SK-N-SH treated with all-trans-retinoic acid at 6 μM for 48 hours (cell line): ENCODE results near the gene PRR35.

Experiments used
- CSDC2 ChIP-seq: fragments of 250-450 bp; sonication (Bioruptor Pico); IDR thresholded peaks from 2 replicates; pipeline ENCODE4 v1.5.0; 2020; ENCODE audit warnings: mild to moderate bottlenecking, moderate library complexity
- ESRRG ChIP-seq: fragments of 250-450 bp; sonication (Bioruptor Pico); IDR thresholded peaks from 2 replicates; pipeline ENCODE4 v1.6.1; 2021; ENCODE audit warnings: mild to moderate bottlenecking
- GLIS3 ChIP-seq: fragments of 250-450 bp; sonication (Bioruptor Pico); IDR thresholded peaks from 2 replicates; pipeline ENCODE4 v1.5.0; 2020; ENCODE audit warnings: mild to moderate bottlenecking, moderate library complexity
- ISL1 ChIP-seq: fragments of 250-450 bp; sonication (Bioruptor Pico); IDR thresholded peaks from 2 replicates; pipeline ENCODE4 v2.1.2; 2022; ENCODE audit warnings: mild to moderate bottlenecking, moderate library complexity
- RARB ChIP-seq: fragments of 250-450 bp; sonication (Bioruptor Pico); IDR thresholded peaks from 2 replicates; pipeline ENCODE4 v1.8.0; 2021; ENCODE audit warnings: mild to moderate bottlenecking, moderate library complexity
- ZC3H10 ChIP-seq: fragments of 250-450 bp; sonication (Bioruptor Pico); IDR thresholded peaks from 2 replicates; pipeline ENCODE4 v1.5.1; 2021; ENCODE audit warnings: mild to moderate bottlenecking, moderate library complexity
- ZFP3 ChIP-seq: fragments of 250-450 bp; sonication (Bioruptor Pico); IDR thresholded peaks from 2 replicates; pipeline ENCODE4 v1.5.0; 2020; ENCODE audit warnings: mild to moderate bottlenecking, moderate library complexity
- ZFP30 ChIP-seq: fragments of 450-650 bp; formaldehyde crosslinking; IDR thresholded peaks from 2 replicates; pipeline ENCODE4 v1.5.0; 2022; ENCODE audit warnings: mild to moderate bottlenecking, moderate library complexity
- ZNF8 ChIP-seq: fragments of 450-650 bp; formaldehyde crosslinking; IDR thresholded peaks from 2 replicates; pipeline ENCODE4 v1.5.0; 2020; ENCODE audit warnings: mild to moderate bottlenecking, moderate library complexity
- TF ChIP-seq, protein P1 (sequence below): fragments of 250-450 bp; sonication (Bioruptor Pico); IDR thresholded peaks from 2 replicates; pipeline ENCODE4 v1.8.0; 2020; ENCODE audit warnings: mild to moderate bottlenecking, moderate library complexity, borderline replicate concordance
- TF ChIP-seq, protein P2 (sequence below): fragments of 250-450 bp; sonication (Bioruptor Pico); IDR thresholded peaks from 2 replicates; pipeline ENCODE4 v1.8.0; 2021; ENCODE audit warnings: low read depth, mild to moderate bottlenecking, moderate library complexity, borderline replicate concordance

DNA sequence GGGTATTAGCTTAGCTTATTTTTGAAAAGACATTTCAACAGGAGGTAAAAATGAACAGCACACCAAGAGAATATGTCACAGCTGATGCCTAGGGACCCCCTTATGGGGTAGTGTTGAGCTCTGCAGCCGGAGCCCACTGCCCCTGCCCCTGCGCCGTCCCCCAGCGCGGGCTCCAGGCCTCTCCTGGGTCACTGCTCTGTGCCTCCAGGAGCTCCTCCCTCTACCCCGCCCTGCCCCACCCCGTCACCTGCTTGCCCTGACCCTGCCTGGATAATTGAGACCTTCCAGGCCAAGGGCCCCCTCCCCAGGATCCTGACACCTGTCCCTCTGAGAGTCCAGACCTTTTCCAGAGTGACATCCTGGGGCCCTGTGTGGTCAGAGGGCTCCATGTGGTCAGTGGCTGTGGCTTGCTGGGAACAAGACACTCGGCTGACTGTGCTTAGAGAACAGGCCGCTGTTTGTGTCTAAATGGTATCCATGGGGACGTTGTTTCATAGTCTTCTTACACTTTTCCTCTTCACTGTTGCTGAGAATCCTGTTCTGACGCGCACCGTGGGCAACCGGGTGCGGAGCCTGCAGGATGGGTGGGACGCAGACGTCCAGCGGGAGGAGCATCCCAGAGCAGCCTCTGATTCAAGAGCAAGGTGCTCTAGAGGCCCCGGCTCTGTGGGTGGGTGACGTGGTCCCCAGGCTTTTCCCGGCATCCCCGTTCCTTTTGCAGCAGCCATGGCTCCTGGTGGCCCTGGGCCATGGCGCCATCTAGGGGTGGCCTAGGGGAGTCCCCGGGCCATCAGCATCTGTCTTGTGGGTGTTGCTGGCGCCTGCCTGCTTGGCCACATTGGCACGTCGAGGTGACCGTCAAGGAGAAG, 50.6 kb downstream of the PRR35 start:
- TF ChIP-seq ZC3H10 (no peak), ZFP30 (CRISPR knock-in tag) (no peak), RARB (no peak), ZNF8 (CRISPR knock-in tag) (no peak), ISL1 (CRISPR knock-in tag) (no peak), ZFP3 (CRISPR knock-in tag) (no peak), CSDC2 (CRISPR knock-in tag) (no peak), GLIS3 (no peak), ESRRG (CRISPR knock-in tag) (no peak)
- TF ChIP-seq, protein P1, sequence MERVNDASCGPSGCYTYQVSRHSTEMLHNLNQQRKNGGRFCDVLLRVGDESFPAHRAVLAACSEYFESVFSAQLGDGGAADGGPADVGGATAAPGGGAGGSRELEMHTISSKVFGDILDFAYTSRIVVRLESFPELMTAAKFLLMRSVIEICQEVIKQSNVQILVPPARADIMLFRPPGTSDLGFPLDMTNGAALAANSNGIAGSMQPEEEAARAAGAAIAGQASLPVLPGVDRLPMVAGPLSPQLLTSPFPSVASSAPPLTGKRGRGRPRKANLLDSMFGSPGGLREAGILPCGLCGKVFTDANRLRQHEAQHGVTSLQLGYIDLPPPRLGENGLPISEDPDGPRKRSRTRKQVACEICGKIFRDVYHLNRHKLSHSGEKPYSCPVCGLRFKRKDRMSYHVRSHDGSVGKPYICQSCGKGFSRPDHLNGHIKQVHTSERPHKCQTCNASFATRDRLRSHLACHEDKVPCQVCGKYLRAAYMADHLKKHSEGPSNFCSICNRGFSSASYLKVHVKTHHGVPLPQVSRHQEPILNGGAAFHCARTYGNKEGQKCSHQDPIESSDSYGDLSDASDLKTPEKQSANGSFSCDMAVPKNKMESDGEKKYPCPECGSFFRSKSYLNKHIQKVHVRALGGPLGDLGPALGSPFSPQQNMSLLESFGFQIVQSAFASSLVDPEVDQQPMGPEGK (CRISPR knock-in tag) = no peak
- TF ChIP-seq, protein P2, sequence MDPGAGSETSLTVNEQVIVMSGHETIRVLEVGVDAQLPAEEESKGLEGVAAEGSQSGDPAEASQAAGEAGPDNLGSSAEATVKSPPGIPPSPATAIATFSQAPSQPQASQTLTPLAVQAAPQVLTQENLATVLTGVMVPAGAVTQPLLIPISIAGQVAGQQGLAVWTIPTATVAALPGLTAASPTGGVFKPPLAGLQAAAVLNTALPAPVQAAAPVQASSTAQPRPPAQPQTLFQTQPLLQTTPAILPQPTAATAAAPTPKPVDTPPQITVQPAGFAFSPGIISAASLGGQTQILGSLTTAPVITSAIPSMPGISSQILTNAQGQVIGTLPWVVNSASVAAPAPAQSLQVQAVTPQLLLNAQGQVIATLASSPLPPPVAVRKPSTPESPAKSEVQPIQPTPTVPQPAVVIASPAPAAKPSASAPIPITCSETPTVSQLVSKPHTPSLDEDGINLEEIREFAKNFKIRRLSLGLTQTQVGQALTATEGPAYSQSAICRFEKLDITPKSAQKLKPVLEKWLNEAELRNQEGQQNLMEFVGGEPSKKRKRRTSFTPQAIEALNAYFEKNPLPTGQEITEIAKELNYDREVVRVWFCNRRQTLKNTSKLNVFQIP (CRISPR knock-in tag) = no peak
